GM21515 (cell line): ENCODE data around the gene CEP350.
A peak's percentile ranks its signal among the peaks of the same experiment; 100 is the strongest.

Source experiments
- ATAC-seq: cut with Tn5 transposase; IDR thresholded peaks from one replicate; pipeline ENCODE4 v1.9.1; 2021; ENCODE audit not compliant: unreplicated experiment

Gene CEP350

GRCh38 chr1:180153032-180153431 is 198.4 kb downstream of the CEP350 start:
- no peak for ATAC-seq

GRCh38 chr1:180154003-180154324 is 199.4 kb downstream of the CEP350 start:
- no peak for ATAC-seq

DNA sequence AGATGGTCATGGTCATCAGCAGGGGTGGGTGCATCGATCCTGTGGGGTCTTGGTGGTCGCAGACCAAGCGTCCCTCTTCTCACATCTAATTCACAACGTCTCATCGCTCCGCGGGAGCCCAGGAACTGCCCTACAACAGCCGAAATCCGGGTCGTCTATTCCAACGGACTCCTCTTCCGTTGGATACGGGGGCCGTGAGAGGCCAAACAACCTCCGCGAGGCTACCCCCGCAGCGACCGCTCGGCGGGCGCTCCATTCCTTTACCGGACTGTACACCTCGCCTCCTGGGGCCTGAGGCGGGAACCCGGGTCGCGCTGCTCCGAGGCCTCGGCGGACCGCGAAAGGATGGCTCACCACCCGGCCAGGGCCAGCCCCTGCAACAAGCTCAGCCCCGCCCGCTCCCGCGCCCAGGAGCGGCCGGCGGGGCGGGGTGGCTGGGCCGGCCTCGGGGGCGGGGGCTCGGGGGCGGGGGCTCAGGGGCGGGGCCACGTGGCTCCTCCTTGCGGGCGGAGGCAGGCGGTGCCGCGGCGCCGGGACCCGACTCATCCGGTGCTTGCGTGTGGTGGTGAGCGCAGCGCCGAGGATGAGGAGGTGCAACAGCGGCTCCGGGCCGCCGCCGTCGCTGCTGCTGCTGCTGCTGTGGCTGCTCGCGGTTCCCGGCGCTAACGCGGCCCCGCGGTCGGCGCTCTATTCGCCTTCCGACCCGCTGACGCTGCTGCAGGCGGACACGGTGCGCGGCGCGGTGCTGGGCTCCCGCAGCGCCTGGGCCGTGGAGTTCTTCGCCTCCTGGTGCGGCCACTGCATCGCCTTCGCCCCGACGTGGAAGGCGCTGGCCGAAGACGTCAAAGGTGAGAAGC is 199.9 kb downstream of the CEP350 start, which contains the start of gene QSOX1:
TSS of gene QSOX1 (plus strand) at position 545 of the 857 bp plus-strand sequence. CDS start at position 584, 39 bp downstream.
- peak; percentile 94 for ATAC-seq

DNA sequence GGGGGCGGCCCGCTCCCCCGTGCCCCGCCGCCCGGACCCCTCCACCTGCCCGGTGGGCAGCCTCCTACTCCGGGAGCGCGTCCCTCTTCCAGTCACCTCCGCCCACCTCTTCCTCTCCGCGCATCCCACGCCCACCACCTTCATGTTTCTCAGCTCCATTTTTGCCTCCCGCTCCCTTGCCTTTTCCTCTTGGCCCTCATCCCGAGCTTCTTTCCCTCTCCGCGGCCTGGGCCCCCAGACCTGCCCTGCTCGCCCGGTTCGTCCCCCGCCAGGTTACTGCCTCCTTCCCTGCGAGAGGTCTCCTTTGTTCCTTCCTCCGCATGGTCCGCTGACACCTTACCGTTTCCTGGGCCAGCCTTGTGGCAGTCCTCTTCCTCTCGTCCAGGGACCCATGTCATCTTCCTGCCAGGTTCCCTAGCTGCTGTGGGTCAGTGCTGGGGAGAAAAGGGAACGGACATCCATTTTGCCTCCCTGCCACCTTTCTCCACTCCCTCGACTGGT is 200.6 kb downstream of the CEP350 start:
- ATAC-seq: no peak

DNA sequence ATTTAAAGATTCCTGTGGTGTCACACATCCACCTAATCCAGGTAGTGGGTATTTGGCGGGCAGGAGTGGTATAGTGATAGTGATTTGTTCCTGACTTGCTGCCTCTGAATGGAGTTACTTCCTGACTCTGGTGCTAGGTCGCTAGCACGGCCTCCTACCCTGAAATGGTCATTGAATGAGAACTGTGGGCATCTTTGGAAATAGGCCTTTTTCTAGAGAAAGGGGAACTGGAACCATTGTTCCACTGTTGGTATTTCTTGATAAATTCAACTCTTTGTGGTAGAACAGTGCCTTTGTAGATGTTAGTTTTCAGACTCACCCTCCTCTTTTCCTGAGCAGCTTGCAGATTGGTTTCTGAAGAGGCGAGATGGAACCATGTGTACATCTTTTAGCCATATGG is 201.6 kb downstream of the CEP350 start:
- ATAC-seq: no peak

DNA sequence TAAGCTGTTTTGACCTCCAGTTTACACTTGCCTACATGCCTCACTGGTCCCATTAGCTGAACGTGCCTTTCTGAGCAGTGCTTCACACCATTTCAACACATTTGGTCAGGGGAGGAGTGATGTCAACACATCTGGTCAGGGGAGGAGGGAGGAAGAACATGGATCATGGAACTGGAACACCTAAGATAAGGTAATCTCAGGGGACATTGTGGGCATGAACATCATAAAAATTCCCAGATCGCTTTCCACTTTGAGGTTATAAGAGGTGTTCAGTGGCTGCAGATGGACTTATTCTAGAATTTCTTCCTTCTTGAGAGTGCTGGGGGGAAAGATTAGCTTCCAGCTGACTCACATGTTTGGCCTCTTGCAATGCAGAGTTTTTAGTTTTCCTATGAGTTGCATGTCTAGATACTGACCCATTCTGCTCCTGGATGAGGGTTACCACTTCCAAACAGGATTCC is 202.1 kb downstream of the CEP350 start:
- no peak for ATAC-seq

GRCh38 chr1:180157108-180157507 is 202.5 kb downstream of the CEP350 start:
- ATAC-seq: no peak

DNA sequence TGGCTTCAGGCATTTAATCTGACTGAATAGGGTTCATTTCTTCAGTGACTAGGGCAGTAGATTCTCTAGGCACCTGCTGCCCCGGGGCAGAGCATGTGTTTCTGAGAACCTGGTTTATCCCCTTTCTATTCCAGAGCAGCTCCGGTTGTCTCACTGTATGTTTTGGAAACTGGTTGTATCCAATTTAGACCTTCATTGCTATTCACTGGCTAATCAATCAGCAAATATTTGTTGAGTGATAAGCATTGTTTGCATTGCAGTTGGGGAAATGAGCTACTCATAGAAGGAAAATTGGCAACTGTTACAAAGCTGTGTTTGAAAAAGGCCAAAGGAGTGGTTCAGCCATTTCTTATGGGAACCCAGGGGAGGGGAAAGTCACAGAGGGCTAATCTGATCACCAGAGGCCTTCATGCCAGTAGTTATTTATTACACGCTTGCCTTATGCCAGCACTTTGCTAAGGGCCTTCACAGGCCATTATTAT is 203.0 kb downstream of the CEP350 start:
- ATAC-seq: no peak

GRCh38 chr1:180158149-180159147 is 203.8 kb downstream of the CEP350 start:
- ATAC-seq: no peak

GRCh38 chr1:180160357-180160756 is 205.7 kb downstream of the CEP350 start:
- no peak for ATAC-seq

DNA sequence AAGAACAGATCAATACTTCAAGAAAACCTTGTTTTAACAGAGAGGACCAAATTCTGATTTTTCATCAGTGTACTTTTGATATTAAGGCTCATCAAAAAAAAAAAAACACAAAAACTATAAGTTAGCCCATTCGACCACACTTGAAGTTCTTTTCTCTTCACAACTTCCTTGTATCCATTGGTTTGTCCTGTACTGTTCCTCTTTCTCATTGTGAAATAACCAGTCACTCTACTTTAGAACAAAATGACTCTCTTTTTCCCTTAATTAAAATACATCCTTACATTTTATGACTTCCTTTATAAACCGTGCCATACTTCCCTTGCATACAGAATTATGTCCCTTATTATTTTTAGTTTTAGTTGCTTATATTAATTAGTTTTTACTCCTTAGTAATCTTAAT is 208.4 kb downstream of the CEP350 start:
- no peak for ATAC-seq
